Activated CD8-positive, alpha-beta memory T cell treated with anti-CD3 and anti-CD28 coated beads, Interleukin-2, amount 10 ng/mL, durations not matched to agents 7 days and 5 days (primary cell): Measurements from ENCODE around the gene CFAP97D2. TPM values are rescaled to one million over a fixed set of nuclear protein-coding genes. Genes with fewer than 3 reads are reported as not detected.

Experiments
- ATAC-seq: fragments of 150-1000 bp; cut with Tn5 transposase; one replicate; pipeline ENCODE4 v1.10.0; 2021; ENCODE audit warnings: moderate library complexity
- CTCF ChIA-PET: fragments of 350-600 bp; sonication (Branson Sonifier 250); formaldehyde crosslinking; loops from one replicate; lab custom pipeline; 2021; ENCODE audit warnings: antibody characterized with exemption; lab: Charles Lee
- DNase-seq: peaks from one replicate; pipeline ENCODE4 v3.0.0-alpha.2; 2020
- H3K27ac Mint-ChIP-seq: one replicate; pipeline ENCODE4 v1.8.0; 2021; ENCODE audit warnings: mild to moderate bottlenecking, mixed read lengths
- H3K27me3 Mint-ChIP-seq: one replicate; pipeline ENCODE4 v1.8.0; 2021; ENCODE audit warnings: mixed read lengths
- H3K36me3 Mint-ChIP-seq: one replicate; pipeline ENCODE4 v1.8.0; 2021; ENCODE audit warnings: mild to moderate bottlenecking, mixed read lengths
- H3K4me1 Mint-ChIP-seq: one replicate; pipeline ENCODE4 v1.8.0; 2021; ENCODE audit warnings: mixed read lengths
- H3K4me3 Mint-ChIP-seq: one replicate; pipeline ENCODE4 v1.8.0; 2021; ENCODE audit warnings: mild to moderate bottlenecking, moderate library complexity, mixed read lengths
- H3K9me3 Mint-ChIP-seq: one replicate; pipeline ENCODE4 v1.8.0; 2022; ENCODE audit warnings: low read depth, mixed read lengths
- total RNA-seq, 2 experiments: library from RNA; stranded (reverse); gene quantifications; one replicate each; pipeline ENCODE4 v1.2.3, GENCODE V29; 2021

The CFAP97D2 gene
- total RNA-seq, 2 experiments from 2014 or later, result not detected

DNA sequence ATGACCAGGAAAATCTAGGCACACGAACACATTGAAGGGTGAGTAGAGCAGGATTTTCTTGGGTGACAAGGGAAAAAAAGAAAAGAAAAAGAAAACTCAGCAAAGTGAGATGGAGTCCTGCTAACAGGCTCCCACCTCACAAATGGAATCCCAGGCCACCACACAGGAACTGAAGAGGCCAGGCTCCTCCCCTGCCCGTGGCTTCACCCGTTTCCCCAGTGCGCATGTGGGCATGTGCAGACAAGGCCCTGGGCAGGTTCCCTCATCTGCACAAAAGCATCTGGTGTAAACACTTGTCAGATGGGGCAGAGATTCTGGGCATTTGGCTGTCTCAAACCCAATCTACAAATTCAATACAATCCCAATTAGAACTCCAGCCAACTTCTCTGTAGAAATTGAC is 24.5 kb downstream of the CFAP97D2 start:
- no peak overlapping the region for H3K27ac Mint-ChIP-seq
- H3K36me3 Mint-ChIP-seq, result peaks cover 3% of the 10 kb centered on the region
- H3K27me3 Mint-ChIP-seq, result no peaks in the 10 kb centered on the region
- H3K9me3 Mint-ChIP-seq, result peaks cover 3% of the 10 kb centered on the region
- no peak overlapping the region for H3K4me3 Mint-ChIP-seq
- peak; percentile 45 for DNase-seq
- ATAC-seq, result no peak
- H3K4me1 Mint-ChIP-seq, result peaks cover 18% of the 10 kb centered on the region
- CTCF ChIA-PET, result no interaction called here

GRCh38 chr13:114204894-114205293 is 25.8 kb downstream of the CFAP97D2 start:
- Mint-ChIP-seq H3K27me3 (no peaks in the 10 kb centered on the region), H3K4me1 (peaks cover 18% of the 10 kb centered on the region), H3K27ac (no peak overlapping the region), H3K9me3 (peaks cover 3% of the 10 kb centered on the region), H3K4me3 (no peak overlapping the region), H3K36me3 (peaks cover 3% of the 10 kb centered on the region)
- ATAC-seq (no peak), DNase-seq (no peak)
- CTCF ChIA-PET, result no interaction called here

- no peak overlapping the region for H3K4me3 Mint-ChIP-seq
- peaks cover 13% of the 10 kb centered on the region for H3K4me1 Mint-ChIP-seq
- ATAC-seq (no peak), DNase-seq (no peak)
- H3K27me3 Mint-ChIP-seq, result peaks cover 6% of the 10 kb centered on the region
- H3K36me3 Mint-ChIP-seq, result peaks cover 3% of the 10 kb centered on the region
- H3K27ac Mint-ChIP-seq, result no peak overlapping the region
- CTCF ChIA-PET, result interaction anchor here (1.4 kb wide), 2 partner anchors 19 to 33 kb away, joined by 3 to 4 read pairs; no protein-coding TSS in a partner anchor
- H3K9me3 Mint-ChIP-seq, result peaks cover 3% of the 10 kb centered on the region
These were observed 29.1 kb downstream of the CFAP97D2 start for GRCh38 chr13:114208134-114208533.

DNA sequence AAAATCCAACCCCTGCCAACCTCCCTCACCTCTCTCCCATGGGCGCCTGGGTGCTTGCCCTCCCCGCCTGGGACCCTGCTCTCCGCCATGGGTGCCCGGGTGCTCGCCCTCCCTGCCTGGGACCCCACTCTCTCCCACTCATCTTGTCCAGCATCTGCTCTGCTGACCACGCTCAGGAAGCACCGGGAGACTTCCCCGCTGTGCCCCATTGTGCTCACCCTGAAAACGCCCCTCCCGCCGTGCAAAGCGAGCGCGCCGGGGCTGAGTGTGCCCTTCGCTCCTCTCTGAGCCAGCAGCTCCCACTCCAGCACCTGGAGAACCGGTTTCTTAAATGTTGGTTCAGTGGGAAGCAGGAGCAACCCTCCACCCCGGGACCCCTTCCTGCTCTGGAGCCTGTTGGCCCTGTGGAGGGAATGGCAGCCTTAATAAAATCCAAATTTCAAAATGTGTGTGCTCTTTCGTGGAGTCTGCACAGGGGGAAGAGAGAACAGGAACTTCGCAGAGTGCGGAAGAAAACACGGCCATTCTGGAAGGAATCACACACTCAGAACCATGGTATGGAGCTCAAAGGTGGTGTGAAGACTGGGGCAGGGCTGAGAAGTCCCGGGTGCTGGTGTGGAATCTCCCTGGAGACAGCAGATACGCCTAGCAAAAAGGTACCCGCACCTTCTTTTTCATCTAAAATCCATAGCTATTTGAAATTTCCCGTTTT is 32.5 kb downstream of the CFAP97D2 start:
- Mint-ChIP-seq H3K4me3 (no peak overlapping the region), H3K36me3 (no peaks in the 10 kb centered on the region), H3K27ac (no peak overlapping the region), H3K27me3 (peaks cover 10% of the 10 kb centered on the region), H3K9me3 (no peaks in the 10 kb centered on the region), H3K4me1 (no peaks in the 10 kb centered on the region)
- DNase-seq (no peak), ATAC-seq (no peak)
- CTCF ChIA-PET, result no interaction called here

DNA sequence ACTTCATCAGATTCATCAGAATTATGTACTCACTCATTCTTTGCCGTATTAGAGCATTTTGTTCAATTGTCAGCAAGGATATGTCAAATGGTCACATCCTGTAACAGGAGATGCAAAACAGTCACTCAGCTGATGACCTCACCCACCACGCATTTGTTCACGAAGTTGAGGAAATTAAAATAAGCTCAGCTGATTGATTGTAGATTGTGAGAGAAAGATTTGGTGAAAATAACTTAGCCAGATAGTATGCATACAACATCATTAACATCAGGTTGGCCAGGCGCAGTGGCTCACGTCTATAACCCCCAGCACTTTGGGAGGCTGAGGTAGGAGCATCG is 33.1 kb downstream of the CFAP97D2 start:
- no peak overlapping the region for H3K4me3 Mint-ChIP-seq
- no peaks in the 10 kb centered on the region for H3K36me3 Mint-ChIP-seq
- CTCF ChIA-PET, result no interaction called here
- H3K4me1 Mint-ChIP-seq, result no peaks in the 10 kb centered on the region
- DNase-seq, result no peak
- no peak overlapping the region for H3K27ac Mint-ChIP-seq
- peaks cover 10% of the 10 kb centered on the region for H3K27me3 Mint-ChIP-seq
- ATAC-seq, result no peak
- H3K9me3 Mint-ChIP-seq, result no peaks in the 10 kb centered on the region

- CTCF ChIA-PET, result interaction anchor here (2.0 kb wide), 1 partner anchor 12 kb away, joined by 7 read pairs; no protein-coding TSS in a partner anchor
- H3K4me1 Mint-ChIP-seq, result no peaks in the 10 kb centered on the region
- peaks cover 13% of the 10 kb centered on the region for H3K27me3 Mint-ChIP-seq
- no peak for ATAC-seq
- H3K9me3 Mint-ChIP-seq, result no peaks in the 10 kb centered on the region
- no peak overlapping the region for H3K27ac Mint-ChIP-seq
- no peak for DNase-seq
- no peak overlapping the region for H3K4me3 Mint-ChIP-seq
- no peaks in the 10 kb centered on the region for H3K36me3 Mint-ChIP-seq
These were observed 34.9 kb downstream of the CFAP97D2 start for GRCh38 chr13:114213980-114214379.

- ATAC-seq (no peak), DNase-seq (no peak)
- H3K27me3 Mint-ChIP-seq, result peaks cover 10% of the 10 kb centered on the region
- H3K4me1 Mint-ChIP-seq, result peaks cover 8% of the 10 kb centered on the region
- no peak overlapping the region for H3K4me3 Mint-ChIP-seq
- no peaks in the 10 kb centered on the region for H3K36me3 Mint-ChIP-seq
- H3K27ac Mint-ChIP-seq, result no peak overlapping the region
- CTCF ChIA-PET, result no interaction called here
- no peaks in the 10 kb centered on the region for H3K9me3 Mint-ChIP-seq
These were observed 40.3 kb downstream of the CFAP97D2 start for GRCh38 chr13:114219392-114219791.

GRCh38 chr13:114222461-114222968 is 43.5 kb downstream of the CFAP97D2 start:
- H3K27me3 Mint-ChIP-seq, result peaks cover 6% of the 10 kb centered on the region
- H3K27ac Mint-ChIP-seq, result no peak overlapping the region
- DNase-seq, result no peak
- peaks cover 25% of the 10 kb centered on the region for H3K4me1 Mint-ChIP-seq
- no peak for ATAC-seq
- no peaks in the 10 kb centered on the region for H3K36me3 Mint-ChIP-seq
- H3K9me3 Mint-ChIP-seq, result no peaks in the 10 kb centered on the region
- no peak overlapping the region for H3K4me3 Mint-ChIP-seq
- CTCF ChIA-PET, result interaction anchor here (1.0 to 1.4 kb wide), 2 partner anchors 74 to 111 kb away, joined by 3 read pairs; no protein-coding TSS in a partner anchor

GRCh38 chr13:114224201-114224600 is 45.1 kb downstream of the CFAP97D2 start:
- no peak overlapping the region for H3K27ac Mint-ChIP-seq
- no peaks in the 10 kb centered on the region for H3K36me3 Mint-ChIP-seq
- ATAC-seq (no peak), DNase-seq (no peak)
- H3K27me3 Mint-ChIP-seq, result peaks cover 7% of the 10 kb centered on the region
- H3K9me3 Mint-ChIP-seq, result no peaks in the 10 kb centered on the region
- H3K4me3 Mint-ChIP-seq, result no peak overlapping the region
- peaks cover 25% of the 10 kb centered on the region for H3K4me1 Mint-ChIP-seq
- CTCF ChIA-PET, result interaction anchor here (0.6 to 1.5 kb wide), 4 partner anchors 17 to 337 kb away, joined by 3 to 5 read pairs (median 3); no protein-coding TSS in a partner anchor

- no peaks in the 10 kb centered on the region for H3K9me3 Mint-ChIP-seq
- peaks cover 21% of the 10 kb centered on the region for H3K4me1 Mint-ChIP-seq
- H3K27ac Mint-ChIP-seq, result no peak overlapping the region
- no peak for ATAC-seq
- CTCF ChIA-PET, result interaction anchor here (0.9 to 2.4 kb wide), 12 partner anchors 10 to 410 kb away, joined by 3 to 25 read pairs (median 6); no protein-coding TSS in a partner anchor
- peaks cover 15% of the 10 kb centered on the region for H3K27me3 Mint-ChIP-seq
- no peak for DNase-seq
- H3K4me3 Mint-ChIP-seq, result no peak overlapping the region
- H3K36me3 Mint-ChIP-seq, result no peaks in the 10 kb centered on the region
These were observed 46.6 kb downstream of the CFAP97D2 start for GRCh38 chr13:114225610-114226009.

DNA sequence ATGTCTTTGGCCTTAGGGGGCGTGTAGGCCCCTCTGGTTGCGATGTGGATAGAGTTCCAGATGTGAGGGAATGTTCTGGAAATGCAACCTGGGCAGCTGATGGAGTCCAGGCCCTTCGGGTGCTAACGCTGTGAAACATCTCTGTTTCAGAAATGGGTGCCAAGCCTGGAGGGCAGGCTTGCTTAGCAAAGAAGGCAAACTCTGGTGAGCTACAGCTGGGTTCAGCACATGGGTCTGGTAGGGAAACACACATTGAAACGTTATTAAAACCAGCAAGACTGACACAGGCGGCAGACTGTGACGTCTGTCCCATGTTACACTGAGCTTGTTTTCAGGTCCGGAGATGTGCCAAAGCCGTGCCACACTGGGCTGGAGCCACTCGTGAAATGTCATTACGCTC is 47.0 kb downstream of the CFAP97D2 start:
- ATAC-seq (no peak), DNase-seq (no peak)
- H3K4me3 Mint-ChIP-seq, result no peak overlapping the region
- H3K36me3 Mint-ChIP-seq, result no peaks in the 10 kb centered on the region
- peaks cover 15% of the 10 kb centered on the region for H3K27me3 Mint-ChIP-seq
- CTCF ChIA-PET, result interaction anchor here (0.7 to 2.4 kb wide), 18 partner anchors 10 to 410 kb away, joined by 3 to 25 read pairs (median 5); no protein-coding TSS in a partner anchor
- H3K4me1 Mint-ChIP-seq, result peaks cover 21% of the 10 kb centered on the region
- no peaks in the 10 kb centered on the region for H3K9me3 Mint-ChIP-seq
- H3K27ac Mint-ChIP-seq, result no peak overlapping the region

DNA sequence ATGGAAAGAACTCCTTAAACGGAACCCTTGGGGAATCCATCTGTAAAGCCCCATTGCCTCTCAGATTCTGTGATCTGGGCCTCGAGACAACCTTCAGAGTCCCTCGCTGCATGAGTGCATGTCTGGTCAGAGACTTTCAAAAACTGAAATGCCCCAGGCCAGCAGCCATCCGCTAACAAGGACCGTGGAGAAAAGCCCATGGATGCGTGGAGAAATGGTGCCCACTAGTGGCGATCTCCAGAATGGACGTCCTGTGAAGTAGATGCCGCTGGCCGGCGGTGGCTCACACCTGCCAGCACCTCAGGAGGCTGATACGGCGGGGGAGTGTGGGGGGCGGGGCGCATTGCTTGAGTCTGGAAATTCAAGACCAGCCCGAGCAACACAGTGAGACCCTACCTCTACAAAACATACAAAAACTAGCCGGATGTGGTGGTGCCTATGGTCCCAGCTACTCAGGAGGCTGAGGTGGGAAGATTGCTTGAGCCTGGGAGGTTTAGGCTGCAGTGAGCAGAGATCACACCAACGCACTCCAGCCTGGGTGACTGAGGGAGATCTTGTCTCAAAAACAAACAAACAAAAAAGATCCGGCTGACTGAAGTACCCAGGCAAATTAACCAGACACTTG is 47.8 kb downstream of the CFAP97D2 start:
- no peak overlapping the region for H3K4me3 Mint-ChIP-seq
- CTCF ChIA-PET, result interaction anchor here (0.7 to 2.4 kb wide), 18 partner anchors 9 to 411 kb away, joined by 3 to 25 read pairs (median 5); no protein-coding TSS in a partner anchor
- no peaks in the 10 kb centered on the region for H3K36me3 Mint-ChIP-seq

DNA sequence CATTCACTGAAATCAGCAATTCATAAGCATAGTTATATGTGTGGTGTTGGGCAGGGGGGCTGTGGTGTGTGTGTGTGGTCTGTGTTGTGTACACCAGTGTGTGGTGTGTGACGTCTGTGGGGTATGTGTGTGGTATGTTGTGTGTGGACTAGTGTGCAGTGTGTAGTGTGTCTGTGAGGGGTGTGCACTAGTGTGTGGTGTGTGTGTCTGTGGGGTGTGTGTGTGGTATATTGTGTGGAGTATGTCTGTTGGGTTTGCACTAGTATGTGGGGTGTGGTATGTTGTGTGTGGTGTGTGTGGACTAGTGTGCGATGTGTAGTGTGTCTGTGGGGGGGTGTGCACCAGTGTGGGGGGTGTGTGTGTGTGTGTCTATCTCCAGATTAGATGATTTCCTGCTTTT is 48.5 kb downstream of the CFAP97D2 start:
- H3K4me3 Mint-ChIP-seq, result no peak overlapping the region
- ATAC-seq (no peak), DNase-seq (no peak)
- H3K36me3 Mint-ChIP-seq, result no peaks in the 10 kb centered on the region
- H3K9me3 Mint-ChIP-seq, result no peaks in the 10 kb centered on the region
- H3K27ac Mint-ChIP-seq, result no peak overlapping the region
- CTCF ChIA-PET, result interaction anchor here (0.7 to 2.4 kb wide), 11 partner anchors 8 to 412 kb away, joined by 3 to 25 read pairs (median 6); no protein-coding TSS in a partner anchor
- H3K4me1 Mint-ChIP-seq, result peaks cover 18% of the 10 kb centered on the region
- peaks cover 16% of the 10 kb centered on the region for H3K27me3 Mint-ChIP-seq

More for the DNA sequence above, 47.8 kb downstream of the CFAP97D2 start:
- ATAC-seq (peak; percentile 92), DNase-seq (peak; percentile 88)
- Mint-ChIP-seq H3K27me3 (peaks cover 15% of the 10 kb centered on the region), H3K4me1 (peaks cover 18% of the 10 kb centered on the region), H3K9me3 (no peaks in the 10 kb centered on the region), H3K27ac (no peak overlapping the region)
